ENCODE data around the gene NOL6.
A peak's percentile ranks its signal among the peaks of the same experiment; 100 is the strongest.
"Not testable (repeated sequence)": the region's sequence is repeated elsewhere in the genome, so short reads cannot be mapped to it uniquely, and the experiment has no call there.

Gene NOL6

DNA sequence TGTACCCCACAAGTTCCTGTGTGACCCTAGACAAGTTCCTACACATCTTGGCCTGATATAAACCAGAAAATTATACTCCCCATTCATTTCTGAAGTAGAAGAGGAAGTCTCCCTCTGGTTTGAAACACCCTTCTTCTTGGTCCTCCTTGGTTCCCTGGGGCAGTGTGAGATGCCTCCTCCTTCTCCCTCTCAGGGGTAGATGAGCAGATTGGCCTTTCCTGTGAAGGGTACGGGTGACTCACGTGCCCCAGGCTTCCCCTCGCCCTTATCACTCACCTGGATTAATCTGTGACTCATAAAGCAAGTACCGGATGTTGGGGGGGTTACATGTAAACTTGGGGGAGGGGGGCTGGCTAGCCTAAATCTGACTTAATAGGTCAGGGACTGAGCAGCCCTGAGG lies 15.3 kb downstream of the NOL6 start:
- TF ChIP-seq, protein P1, sequence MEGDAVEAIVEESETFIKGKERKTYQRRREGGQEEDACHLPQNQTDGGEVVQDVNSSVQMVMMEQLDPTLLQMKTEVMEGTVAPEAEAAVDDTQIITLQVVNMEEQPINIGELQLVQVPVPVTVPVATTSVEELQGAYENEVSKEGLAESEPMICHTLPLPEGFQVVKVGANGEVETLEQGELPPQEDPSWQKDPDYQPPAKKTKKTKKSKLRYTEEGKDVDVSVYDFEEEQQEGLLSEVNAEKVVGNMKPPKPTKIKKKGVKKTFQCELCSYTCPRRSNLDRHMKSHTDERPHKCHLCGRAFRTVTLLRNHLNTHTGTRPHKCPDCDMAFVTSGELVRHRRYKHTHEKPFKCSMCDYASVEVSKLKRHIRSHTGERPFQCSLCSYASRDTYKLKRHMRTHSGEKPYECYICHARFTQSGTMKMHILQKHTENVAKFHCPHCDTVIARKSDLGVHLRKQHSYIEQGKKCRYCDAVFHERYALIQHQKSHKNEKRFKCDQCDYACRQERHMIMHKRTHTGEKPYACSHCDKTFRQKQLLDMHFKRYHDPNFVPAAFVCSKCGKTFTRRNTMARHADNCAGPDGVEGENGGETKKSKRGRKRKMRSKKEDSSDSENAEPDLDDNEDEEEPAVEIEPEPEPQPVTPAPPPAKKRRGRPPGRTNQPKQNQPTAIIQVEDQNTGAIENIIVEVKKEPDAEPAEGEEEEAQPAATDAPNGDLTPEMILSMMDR (conservative IDR thresholded peaks at IDR 0.05; ENCODE audit: low read depth) = no peak
- peak overlapping the region; percentile 70 for H3K27ac ChIP-seq
- peak; percentile 98 for DNase-seq (ENCODE audit: low spot score)
- ChIA-PET POLR2A (ENCODE audit: low non-redundant PET) (no interaction called here), CTCF (no interaction called here)

DNA sequence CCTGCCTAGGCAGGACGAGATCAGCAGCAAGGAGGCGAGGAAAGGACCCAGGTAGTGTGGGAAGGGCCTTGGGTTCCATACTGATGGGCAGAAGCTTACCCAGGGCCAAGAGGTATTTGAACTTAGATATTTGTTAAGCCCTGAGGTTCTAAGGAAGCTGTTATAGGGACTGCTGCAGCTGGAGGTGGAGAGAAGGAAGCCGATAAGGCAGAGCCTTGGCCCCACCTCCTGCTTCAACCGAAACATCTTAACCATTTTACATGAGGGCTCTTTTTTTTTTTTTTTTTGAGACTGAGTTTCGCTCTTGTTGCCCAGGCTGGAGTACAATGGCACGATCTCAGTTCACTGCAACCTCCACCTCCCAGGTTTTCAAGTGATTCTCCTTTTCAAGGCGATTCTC lies 17.8 kb downstream of the NOL6 start:
- H3K27ac ChIP-seq = peak overlapping the region; percentile 70
- TF ChIP-seq, protein P1 (conservative IDR thresholded peaks at IDR 0.05; ENCODE audit: low read depth) = no peak
- CTCF ChIA-PET = no interaction called here
- POLR2A ChIA-PET (ENCODE audit: low non-redundant PET) = no interaction called here
- DNase-seq (ENCODE audit: low spot score) = no peak

DNA sequence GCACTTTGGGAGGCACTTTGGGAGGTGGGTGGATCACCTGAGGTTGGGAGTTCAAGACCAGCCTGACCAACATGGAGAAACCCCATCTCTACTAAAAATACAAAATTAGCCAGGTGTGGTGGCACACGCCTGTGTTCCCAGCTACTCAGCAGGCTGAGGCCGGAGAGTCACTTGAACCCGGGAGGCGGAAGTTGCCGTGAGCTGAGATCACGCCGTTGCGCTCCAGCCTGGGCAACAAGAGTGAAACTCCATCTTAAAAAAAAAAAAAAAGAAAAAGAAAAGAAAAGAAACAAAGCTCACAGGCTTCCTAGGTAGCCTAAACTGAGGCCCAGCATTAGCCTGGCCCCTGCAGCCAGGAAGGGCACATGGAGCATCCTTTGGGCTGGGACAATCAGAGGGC lies 18.3 kb downstream of the NOL6 start:
- DNase-seq (ENCODE audit: low spot score); CTCF ChIA-PET; POLR2A ChIA-PET (ENCODE audit: low non-redundant PET): not testable (repeated sequence)
- H3K27ac ChIP-seq = peak overlapping the region; percentile 13

DNA sequence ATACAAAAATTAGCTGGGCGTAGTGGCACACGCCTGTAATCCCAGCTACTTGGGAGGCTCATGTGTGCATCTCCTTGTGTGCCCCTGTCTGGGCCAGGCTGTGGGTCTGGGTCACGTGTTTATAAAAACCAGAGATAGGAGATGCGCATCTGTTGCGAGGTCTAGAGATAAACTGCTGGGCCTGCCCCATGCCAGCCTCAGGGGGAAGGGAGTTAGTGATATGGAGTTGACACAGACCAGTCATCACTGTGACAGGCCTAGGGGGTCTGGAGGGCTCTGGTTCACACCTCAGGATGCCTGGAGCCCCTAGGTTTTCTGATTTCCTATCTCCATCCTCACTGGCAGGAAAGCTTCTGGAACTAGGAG lies 19.1 kb downstream of the NOL6 start:
- DNase-seq (ENCODE audit: low spot score); POLR2A ChIA-PET (ENCODE audit: low non-redundant PET): not testable (repeated sequence)
- H3K27ac ChIP-seq = peak overlapping the region; percentile 76
- CTCF ChIA-PET = interaction anchor here (1.1 to 1.3 kb wide), 2 partner anchors 10 to 229 kb away, joined by 3 to 5 read pairs; no protein-coding TSS in a partner anchor

DNA sequence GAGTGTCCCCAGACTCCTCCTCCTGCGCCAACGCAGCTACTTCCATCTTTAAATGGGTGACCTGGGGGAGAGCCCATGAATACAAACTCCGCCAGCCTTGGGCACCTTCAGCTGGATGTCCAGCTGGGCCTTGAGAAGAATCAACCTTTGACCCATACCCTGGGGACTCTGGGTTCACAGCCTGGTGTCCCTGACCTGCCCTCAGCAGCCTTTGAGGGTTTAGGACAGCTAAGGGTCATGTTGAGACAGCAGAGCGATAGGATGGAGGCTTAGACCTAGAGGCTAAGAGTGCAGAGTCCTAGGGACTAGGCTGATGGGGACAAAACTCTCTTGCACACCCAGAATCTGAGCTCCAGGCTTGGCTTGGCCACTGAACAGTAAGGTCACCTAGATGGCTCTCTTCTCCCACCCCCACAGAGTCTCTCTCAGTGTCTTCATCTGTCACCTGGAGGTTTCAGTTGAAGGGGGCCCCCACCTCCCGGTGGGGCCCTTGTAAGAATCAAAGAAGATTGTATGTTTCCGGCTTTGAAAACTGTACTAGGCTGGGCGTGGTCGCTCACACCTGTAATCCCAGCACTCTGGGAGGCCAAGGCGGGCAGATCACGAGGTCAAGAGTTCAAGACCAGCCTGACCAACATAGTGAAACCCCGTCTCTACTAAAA lies 19.6 kb downstream of the NOL6 start:
- H3K27ac ChIP-seq = peak overlapping the region; percentile 76
- DNase-seq (ENCODE audit: low spot score) = no peak
- POLR2A ChIA-PET (ENCODE audit: low non-redundant PET) = no interaction called here
- TF ChIP-seq, protein P1 (conservative IDR thresholded peaks at IDR 0.05; ENCODE audit: low read depth) = no peak
- CTCF ChIA-PET = interaction anchor here (0.9 to 2.0 kb wide), 6 partner anchors 10 to 228 kb away, joined by 3 to 6 read pairs (median 4); partner anchors contain the start of genes AQP7 and NOL6

DNA sequence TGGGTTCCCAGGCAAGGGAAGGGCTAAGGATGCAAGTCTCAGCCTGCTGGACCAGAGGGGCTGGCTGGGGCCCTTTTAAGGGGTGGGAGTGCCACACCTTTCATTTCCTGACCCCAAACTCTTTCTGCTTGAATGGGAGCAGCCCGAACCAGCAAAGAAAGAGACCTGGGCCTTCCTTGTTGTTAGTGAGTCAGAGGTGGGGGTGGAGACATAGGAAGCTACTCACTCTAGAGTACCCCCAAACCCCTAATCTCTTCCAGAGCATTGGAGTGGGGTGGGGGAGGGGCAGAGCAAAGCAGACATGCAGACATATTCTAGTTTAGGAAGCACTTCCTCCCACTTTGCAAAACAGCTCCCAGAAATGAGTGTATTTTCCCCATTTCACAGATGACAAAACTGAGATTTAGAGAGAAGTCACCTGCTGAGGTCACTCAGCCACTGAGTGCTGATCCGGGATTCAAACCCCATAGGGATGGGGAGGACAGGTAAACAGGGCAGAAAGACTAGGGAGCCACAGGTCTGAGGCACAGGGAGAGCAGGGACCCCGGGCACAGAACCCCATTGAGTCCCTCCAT lies 20.4 kb downstream of the NOL6 start:
- no peak for DNase-seq (ENCODE audit: low spot score)
- CTCF ChIA-PET = interaction anchor here (0.6 to 2.7 kb wide), 17 partner anchors 8 to 801 kb away, joined by 3 to 15 read pairs (median 4); partner anchors contain the start of genes AQP7 and NOL6
- peak overlapping the region; percentile 76 for H3K27ac ChIP-seq
- POLR2A ChIA-PET (ENCODE audit: low non-redundant PET) = no interaction called here
- TF ChIP-seq, protein P1 (conservative IDR thresholded peaks at IDR 0.05; ENCODE audit: low read depth) = no peak

DNA sequence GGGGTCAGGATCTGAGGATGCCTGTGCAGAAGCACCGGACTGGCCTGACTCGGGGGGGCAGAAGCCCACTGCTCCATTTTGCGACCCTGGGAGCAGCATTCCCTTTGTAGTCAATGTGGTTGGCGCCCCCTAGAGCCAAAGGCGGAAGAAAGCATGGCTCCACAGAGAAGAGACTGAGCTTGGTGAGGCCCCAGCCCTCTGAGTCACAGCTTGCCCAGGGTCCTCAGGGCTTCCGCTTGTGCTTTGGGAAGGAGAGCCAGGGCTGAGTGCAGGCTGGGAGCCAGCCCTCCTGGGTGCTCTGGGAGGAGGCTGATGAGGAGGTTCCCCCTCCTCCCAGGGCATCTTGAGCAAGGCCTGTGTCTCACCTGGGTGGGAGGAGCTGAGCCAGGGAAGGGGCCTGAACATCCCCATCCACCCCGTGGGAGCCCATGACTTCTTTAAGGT lies 20.9 kb downstream of the NOL6 start:
- peak overlapping the region; percentile 76 for H3K27ac ChIP-seq

More for the DNA sequence above, 20.9 kb downstream of the NOL6 start:
- DNase-seq (ENCODE audit: low spot score) = peak; percentile 96
- ChIA-PET POLR2A (ENCODE audit: low non-redundant PET) (no interaction called here), CTCF (interaction anchor here (0.6 to 2.7 kb wide), 16 partner anchors 9 to 801 kb away, joined by 3 to 15 read pairs (median 4); partner anchors contain the start of genes AQP7 and NOL6)
- TF ChIP-seq, protein P1 (conservative IDR thresholded peaks at IDR 0.05; ENCODE audit: low read depth) = peak; percentile 80
